NCI-H2171 treated with DMSO at 0.1 percent for 48 hours (cell line): ENCODE data around the gene FLAD1.
A peak's percentile ranks its signal among the peaks of the same experiment; 100 is the strongest.

Source experiments
- DNase-seq: peaks from one replicate; lab custom pipeline; 2025; lab: John Stamatoyannopoulos, UW

The FLAD1 gene

GRCh38 chr1:154990276-154990675 lies 7.1 kb downstream of the FLAD1 start:
- no peak for DNase-seq

GRCh38 chr1:154992721-154993571 lies 9.8 kb downstream of the FLAD1 start:
- DNase-seq, result peak; percentile 28

DNA sequence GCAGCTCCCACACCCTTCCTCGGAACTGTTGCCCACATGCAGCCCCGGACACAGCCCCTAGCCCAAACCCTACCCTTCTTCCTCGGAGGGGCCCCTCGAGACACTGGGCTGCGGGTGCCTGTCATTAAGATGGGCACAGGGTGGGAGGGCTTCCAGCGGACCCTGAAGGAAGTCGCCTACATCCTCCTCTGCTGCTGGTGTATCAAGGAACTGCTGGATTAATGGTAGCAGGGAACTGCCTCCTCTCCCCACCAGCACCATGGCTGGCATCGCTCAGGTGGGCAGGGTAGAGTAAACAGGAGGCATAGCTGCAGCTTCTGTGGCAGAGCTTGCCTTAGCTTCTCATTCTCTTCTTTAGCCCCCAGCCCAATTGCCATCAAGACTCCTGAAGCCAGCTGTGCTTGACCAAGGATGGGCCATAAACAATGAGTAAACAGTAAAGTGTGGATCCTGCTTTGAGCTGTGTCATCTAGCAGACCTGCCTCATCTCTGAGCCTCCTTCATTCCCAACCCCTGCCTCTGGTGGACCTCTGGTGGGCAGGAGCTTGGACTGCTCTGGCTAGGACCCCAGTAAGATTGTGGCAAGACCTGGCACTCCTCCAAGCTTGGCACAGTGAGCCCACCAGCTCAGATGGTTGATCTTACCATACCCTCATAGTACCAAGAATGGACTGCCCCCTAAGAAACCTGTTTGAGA lies 10.6 kb downstream of the FLAD1 start, which contains the start of gene LENEP:
LENEP (plus strand) TSS at position 15 of the 697 bp plus-strand sequence; CDS start at position 37, 22 bp downstream.
- DNase-seq, result no peak

- no peak for DNase-seq
Observed at GRCh38 chr1:154994269-154994587, 11.1 kb downstream of the FLAD1 start.

GRCh38 chr1:154994591-154994990 lies 11.4 kb downstream of the FLAD1 start:
- DNase-seq, result no peak

GRCh38 chr1:154995301-154995983 lies 12.3 kb downstream of the FLAD1 start:
- peak; percentile 55 for DNase-seq

- DNase-seq, result no peak
Observed at GRCh38 chr1:154996966-154997701, 14.0 kb downstream of the FLAD1 start.

GRCh38 chr1:154998201-154998780 lies 15.1 kb downstream of the FLAD1 start:
- DNase-seq, result no peak

- DNase-seq, result peak; percentile 91
Observed at GRCh38 chr1:154998818-154999570, 15.8 kb downstream of the FLAD1 start.

DNA sequence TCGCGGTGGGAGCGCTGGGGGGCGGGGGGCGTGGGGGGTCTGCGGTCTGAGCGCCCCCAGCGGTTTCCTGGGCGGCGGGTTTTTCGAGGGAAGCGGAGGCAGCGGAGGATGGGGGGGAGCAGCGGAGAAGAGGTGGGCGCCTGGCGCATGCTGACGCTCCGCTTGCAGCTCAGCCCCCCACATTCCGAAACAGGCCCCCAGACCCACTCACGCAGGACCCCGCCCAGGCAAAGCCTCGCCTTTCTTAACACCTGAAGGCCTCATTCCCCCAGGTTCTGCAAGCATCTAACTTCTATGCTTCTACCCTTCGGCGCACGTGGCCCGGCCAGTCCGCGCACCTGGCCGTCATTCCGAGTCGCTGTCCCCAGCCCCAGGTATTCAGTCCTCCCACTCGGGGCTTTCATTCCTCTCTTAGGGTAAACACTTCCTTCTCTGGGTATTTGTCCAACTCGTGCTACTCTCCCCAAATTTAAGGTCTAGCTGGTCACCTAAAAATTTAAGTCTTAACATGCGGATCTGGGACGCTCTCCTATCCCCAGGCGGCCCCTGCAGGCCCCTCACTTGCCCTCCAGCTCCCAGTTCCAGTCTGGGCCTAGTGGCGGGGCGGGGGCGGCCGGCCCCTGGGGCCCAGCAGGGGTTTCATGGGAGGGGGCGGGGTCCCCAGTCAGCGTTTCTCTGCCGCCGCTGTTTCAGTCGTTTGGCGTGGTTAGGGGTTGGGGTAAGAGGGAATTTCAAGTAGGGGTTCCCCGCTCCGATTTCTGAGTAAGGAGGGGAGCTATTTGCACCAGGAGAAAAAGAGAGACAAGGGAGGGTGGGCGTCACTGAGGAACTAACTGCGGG lies 16.6 kb downstream of the FLAD1 start:
- DNase-seq, result peak; percentile 65

DNA sequence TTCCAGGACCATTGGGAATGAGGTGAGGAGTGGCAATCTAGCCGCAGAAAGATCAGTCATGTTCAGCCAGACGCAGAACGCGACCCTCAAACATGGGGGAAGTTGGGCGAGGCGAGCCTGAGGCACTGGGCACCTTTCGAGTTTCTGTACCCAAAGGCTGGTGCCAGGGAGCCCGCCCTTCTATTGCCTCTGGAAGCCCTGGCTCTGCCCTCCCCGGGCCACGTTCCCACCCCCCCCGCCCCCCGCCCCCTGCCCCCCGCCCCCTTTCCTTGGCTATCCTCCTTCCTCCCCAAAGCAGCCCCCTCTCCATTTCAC lies 17.2 kb downstream of the FLAD1 start:
- no peak for DNase-seq

DNA sequence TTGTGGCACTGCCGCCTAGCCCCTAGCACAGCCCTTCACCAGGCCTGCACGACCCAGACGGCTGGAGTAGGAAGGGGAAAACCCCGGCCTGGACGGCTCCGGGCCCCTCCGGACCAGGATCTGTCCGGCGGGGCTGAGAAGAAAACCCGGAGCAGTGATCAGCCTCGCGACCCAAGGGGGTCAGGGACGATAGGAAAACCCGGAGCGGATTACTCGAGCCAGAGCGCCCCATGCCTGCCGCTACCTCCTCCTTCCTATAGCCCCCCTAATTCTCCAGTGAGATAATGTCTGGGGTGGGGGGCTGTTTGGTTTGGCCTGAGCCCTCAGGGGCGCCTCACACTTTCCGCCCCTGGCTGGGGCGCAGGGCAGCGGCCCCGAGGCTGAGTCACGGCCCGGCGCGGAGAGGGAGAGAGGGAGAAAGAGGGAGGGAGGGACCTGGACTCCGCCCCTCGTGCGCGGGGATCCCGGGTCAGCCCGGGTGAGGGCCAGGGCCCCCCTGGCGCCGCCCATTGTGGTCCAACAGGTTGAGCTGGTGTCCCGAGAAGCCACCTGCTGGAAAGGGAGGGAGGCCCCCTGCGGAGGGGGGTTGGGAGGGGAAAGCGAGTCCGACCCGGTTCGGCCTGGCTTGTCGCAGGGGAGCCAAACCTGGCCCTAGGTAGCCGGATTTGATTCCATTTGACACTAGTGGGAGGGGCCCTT lies 17.7 kb downstream of the FLAD1 start:
- DNase-seq, result peak; percentile 84

GRCh38 chr1:155001425-155001674 lies 18.2 kb downstream of the FLAD1 start:
- peak; percentile 84 for DNase-seq

- peak; percentile 97 for DNase-seq
Observed at GRCh38 chr1:155001675-155002463, 18.7 kb downstream of the FLAD1 start.

DNA sequence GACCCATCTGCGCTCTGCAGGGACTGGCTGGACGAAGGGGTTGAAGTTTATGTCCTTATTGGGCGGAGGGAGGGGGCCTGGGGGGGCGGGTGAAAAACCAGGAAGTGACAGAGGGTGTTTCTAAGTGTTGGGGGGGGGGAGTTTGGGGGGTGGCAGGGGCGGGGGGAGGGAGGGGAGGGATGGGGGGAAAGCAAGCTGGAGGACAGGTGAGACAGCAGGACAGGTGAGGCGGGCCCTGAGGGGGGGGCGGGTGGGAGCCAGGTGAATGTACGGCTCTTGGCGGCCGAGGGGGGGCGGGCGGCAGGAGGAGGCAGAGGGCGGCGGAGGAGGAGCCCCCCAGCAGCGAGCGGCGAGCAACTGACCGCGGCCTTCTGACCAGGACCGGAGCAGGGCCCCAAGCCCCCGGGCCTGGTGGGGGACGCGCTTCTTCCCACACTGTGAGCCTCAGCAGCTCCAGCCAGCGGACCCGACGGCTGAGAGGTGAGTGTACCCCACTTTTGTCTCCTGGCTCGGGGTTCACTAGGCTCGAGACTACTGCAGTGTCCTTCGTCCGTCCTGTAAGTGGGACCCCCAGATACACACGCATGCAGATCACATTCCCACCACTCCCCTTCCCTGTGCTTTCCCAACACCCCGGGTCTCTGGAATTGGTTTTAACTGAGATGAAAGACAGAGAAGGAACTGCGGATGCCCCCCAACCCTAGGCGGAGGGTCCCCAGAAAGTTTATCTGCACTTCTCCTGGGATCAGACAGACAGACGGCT lies 19.5 kb downstream of the FLAD1 start, which contains the start of gene ZBTB7B:
ZBTB7B (plus strand) TSS at position 339 of the 763 bp plus-strand sequence. CDS start 11,859 bp downstream, outside the sequence.
- no peak for DNase-seq

DNA sequence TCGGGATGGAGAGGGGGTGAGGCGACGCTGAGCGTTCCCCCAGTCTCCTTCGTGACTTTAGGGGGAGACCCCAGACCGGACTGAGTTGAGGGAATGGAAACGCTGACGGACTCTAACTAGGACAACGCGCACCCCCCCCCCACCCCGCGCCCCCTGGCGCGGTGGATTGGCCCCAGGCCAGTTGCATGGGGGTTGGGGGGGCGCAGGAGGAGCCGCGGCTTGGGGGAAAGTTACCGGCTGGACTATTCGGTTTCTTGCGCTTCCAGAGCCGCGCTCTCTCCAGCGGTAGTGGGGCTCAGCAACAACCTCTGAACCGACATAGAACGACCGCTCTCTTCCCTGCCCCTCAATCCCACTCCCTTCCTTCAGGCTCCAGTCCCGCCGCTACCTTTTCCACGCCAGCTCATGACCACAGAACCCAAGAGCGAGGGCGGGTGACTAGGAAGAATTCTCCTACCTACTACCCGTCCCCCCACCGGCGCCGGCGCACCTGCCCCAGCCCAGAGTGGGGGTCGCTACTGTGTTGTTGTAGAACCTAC lies 20.2 kb downstream of the FLAD1 start:
- peak; percentile 37 for DNase-seq

DNA sequence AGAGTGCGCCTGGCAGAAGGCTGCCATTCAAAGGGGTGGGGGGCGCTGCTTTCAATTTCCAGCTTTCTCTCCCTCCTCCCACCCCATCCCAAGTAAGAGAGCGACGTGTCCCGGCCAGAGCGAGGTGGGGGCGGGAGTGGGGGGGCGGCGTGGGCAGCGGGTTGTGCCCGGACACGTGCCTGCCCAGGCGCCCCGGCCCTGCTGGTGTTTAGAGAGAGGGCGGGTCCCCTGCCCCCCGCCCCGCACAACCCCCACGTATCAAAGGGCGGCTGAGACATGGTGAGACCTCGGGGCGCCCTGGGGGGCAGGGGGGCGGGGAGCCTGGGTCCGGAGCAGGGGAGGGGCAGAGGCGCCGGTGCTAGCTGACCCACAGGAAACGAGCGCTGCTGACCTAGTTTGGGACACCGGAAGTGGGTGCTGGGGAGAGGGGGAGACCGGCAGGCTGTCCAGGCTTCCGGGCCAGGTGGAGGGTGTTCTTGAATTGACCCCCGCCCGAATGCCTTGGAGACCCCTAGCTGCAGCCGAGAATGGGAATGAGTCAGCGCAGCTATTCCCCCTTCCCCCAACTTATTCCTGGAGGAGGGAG lies 20.7 kb downstream of the FLAD1 start:
- DNase-seq, result peak; percentile 38
